ENCODE data around the gene IGF2BP1. TPM values are rescaled to one million over a fixed set of nuclear protein-coding genes. Genes with fewer than 3 reads are reported as not detected.

Gene IGF2BP1
- total RNA-seq, 1 donor from 2014 or later: 260 TPM

DNA sequence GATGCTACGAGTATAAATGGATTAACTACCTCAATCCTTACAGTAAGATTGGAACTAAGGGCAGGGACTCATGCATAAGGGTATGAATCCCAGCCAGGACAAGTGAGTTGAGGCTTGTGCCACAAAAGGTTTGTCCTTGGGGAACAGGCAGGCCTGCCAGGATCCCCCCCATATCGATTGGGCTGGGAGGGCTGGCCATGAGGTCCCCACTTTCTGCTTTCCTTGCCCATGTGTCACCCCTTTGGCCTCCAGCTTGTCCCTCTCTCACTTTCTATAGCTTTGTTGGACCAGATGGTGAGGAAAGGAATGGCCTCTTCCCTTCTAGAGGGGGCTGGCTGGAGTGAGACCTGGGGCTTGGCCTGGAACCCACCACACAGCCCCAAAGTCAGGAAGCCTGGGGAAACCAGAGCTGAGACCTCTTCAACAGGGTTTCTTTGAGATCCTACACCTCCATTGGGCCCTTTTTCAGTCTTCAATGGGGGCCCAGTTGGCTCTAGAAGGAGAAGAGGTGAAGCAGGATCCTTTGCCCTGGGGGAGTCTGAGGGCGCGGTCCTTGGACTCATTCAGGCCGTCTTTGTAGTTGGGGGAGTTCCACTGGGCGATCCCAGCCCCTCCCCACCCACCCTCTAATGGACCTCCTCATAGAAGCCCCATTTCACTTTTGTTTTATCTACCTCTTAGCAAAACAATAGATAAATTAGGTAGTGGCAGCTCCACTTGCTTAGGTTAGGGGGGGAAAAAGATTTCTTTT, 57.3 kb downstream of the IGF2BP1 start:
- no peak for FAIRE-seq
- Mint-ChIP-seq H3K4me1 (ENCODE audit: low read depth, unreplicated experiment) (peaks cover 13% of the 10 kb centered on the region), H3K27ac (ENCODE audit: unreplicated experiment) (no peak overlapping the region), H3K4me3 (ENCODE audit: unreplicated experiment) (no peak overlapping the region), H3K36me3 (ENCODE audit: low read depth, unreplicated experiment) (peaks cover 14% of the 10 kb centered on the region), H3K9me3 (ENCODE audit: unreplicated experiment) (no peaks in the 10 kb centered on the region), H3K27me3 (ENCODE audit: low read depth, unreplicated experiment) (no peaks in the 10 kb centered on the region)
- no peak overlapping the region for H3K4me3 ChIP-seq (ENCODE audit: insufficient read depth, low read depth, low read length)
- no peaks in the 10 kb centered on the region for H3K79me2 ChIP-seq (ENCODE audit: insufficient read depth, low read length)
- no peak overlapping the region for H3K27ac ChIP-seq (ENCODE audit: low read depth, low read length)
- peaks cover 33% of the 10 kb centered on the region for H3K36me3 ChIP-seq (ENCODE audit: insufficient read depth, low read length)
- no peaks in the 10 kb centered on the region for H3K4me1 ChIP-seq (ENCODE audit: insufficient read depth, low read length)
- H4K20me1 ChIP-seq (ENCODE audit: insufficient read depth, low read length): peaks cover 5% of the 10 kb centered on the region
- no peak overlapping the region for H3K9ac ChIP-seq (ENCODE audit: low read length)
- no peaks in the 10 kb centered on the region for H3K9me3 ChIP-seq (ENCODE audit: insufficient read depth, low read depth, low read length)
- H3K4me2 ChIP-seq (ENCODE audit: low read length): no peak overlapping the region
- no peak for TF ChIP-seq CTCF (IDR thresholded peaks at IDR 0.05; ENCODE audit: insufficient read depth, low read depth, low read length)
- TF ChIP-seq EZH2 (IDR thresholded peaks at IDR 0.05; ENCODE audit: insufficient read depth, low read length): no peak
- H3K27me3 ChIP-seq (ENCODE audit: insufficient read depth, low read length): no peaks in the 10 kb centered on the region
- no peak for DNase-seq (ENCODE audit: low read depth)
- no peak overlapping the region for H2AFZ ChIP-seq (ENCODE audit: low read depth, low read length)

DNA sequence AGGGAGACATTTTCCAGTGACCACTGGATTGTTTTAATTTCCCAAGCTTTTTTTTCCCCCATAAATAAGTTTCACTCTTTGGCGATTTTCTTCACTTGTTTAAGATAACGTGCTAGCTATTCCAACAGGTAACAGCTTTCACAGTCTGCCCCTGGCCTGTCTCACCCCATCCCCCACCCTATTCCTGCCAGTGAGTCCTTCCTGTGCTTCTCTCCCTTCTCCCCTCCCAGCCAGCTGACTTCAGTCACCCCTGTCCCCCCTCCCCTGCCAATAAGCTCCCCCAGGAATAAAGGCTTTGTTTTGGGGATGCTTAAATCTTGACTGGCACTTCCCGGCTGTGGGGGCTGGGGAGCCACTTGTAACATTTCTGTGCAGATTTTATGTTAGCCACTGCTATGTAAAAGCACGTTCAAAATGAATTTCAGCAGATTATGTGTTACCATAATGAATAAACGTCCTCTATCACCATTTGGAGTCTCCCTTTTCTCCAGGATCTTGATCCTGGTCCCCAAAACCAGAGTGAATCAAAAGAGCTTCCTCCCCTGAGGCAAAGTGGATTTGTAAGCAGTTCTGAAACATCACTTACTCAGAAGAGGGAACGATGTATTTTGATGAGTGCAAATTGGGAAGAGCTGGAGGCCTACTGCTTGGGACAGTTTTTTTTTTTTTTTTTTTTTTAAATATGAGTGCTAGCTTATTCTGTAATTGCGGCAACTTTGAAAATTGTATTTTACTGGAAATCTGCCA, 58.2 kb downstream of the IGF2BP1 start:
- Histone ChIP-seq H3K9ac (ENCODE audit: low read length) (no peak overlapping the region), H3K79me2 (ENCODE audit: insufficient read depth, low read length) (no peaks in the 10 kb centered on the region), H3K27me3 (ENCODE audit: insufficient read depth, low read length) (no peaks in the 10 kb centered on the region), H3K4me2 (ENCODE audit: low read length) (no peak overlapping the region), H3K4me1 (ENCODE audit: insufficient read depth, low read length) (no peaks in the 10 kb centered on the region), H3K27ac (ENCODE audit: low read depth, low read length) (no peak overlapping the region), H4K20me1 (ENCODE audit: insufficient read depth, low read length) (peaks cover 5% of the 10 kb centered on the region), H2AFZ (ENCODE audit: low read depth, low read length) (no peak overlapping the region), H3K4me3 (ENCODE audit: insufficient read depth, low read depth, low read length) (no peak overlapping the region), H3K36me3 (ENCODE audit: insufficient read depth, low read length) (peaks cover 26% of the 10 kb centered on the region), H3K9me3 (ENCODE audit: insufficient read depth, low read depth, low read length) (no peaks in the 10 kb centered on the region)
- DNase-seq (ENCODE audit: low read depth) (no peak), FAIRE-seq (no peak)
- Mint-ChIP-seq H3K36me3 (ENCODE audit: low read depth, unreplicated experiment) (peaks cover 10% of the 10 kb centered on the region), H3K9me3 (ENCODE audit: unreplicated experiment) (no peaks in the 10 kb centered on the region), H3K4me3 (ENCODE audit: unreplicated experiment) (no peak overlapping the region), H3K27me3 (ENCODE audit: low read depth, unreplicated experiment) (no peaks in the 10 kb centered on the region), H3K4me1 (ENCODE audit: low read depth, unreplicated experiment) (peaks cover 13% of the 10 kb centered on the region), H3K27ac (ENCODE audit: unreplicated experiment) (peak overlapping the region; percentile 58)
- TF ChIP-seq CTCF (IDR thresholded peaks at IDR 0.05; ENCODE audit: insufficient read depth, low read depth, low read length) (no peak), EZH2 (IDR thresholded peaks at IDR 0.05; ENCODE audit: insufficient read depth, low read length) (no peak)

Measured in astrocyte (in vitro differentiated cells and primary cell).